CD4-positive, alpha-beta T cell treated with Interleukin-10 for 1 hour (primary cell): ENCODE data around the gene SAMD4B.
"Not testable (repeated sequence)": the region's sequence is repeated elsewhere in the genome, so short reads cannot be mapped to it uniquely, and the experiment has no call there.

Experiments
- DNase-seq: peaks from one replicate; pipeline ENCODE4 v3.0.0-alpha.2; 2020

SAMD4B gene

DNA sequence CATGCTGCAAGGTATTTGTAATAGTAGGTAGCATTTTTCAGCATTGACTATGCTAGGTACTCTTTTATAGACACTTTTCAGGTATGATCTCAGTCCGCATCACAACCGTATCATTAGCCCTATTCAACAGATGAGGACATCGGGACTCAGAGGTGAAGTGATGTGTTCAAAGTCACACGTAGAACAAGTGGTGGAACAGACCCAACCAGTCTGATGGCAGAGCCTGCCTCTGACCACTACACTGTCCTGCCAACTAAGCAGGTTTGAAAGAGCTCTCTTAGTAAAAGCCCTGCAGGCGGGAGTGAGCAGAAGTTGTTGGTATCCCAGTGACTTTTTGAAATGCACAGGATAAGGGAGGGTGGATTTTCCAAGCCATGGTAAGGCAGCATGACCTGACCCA is 28.5 kb downstream of the SAMD4B start:
- DNase-seq = no peak

- no peak for DNase-seq
Observed at GRCh38 chr19:39372047-39372802, 30.0 kb downstream of the SAMD4B start.

DNA sequence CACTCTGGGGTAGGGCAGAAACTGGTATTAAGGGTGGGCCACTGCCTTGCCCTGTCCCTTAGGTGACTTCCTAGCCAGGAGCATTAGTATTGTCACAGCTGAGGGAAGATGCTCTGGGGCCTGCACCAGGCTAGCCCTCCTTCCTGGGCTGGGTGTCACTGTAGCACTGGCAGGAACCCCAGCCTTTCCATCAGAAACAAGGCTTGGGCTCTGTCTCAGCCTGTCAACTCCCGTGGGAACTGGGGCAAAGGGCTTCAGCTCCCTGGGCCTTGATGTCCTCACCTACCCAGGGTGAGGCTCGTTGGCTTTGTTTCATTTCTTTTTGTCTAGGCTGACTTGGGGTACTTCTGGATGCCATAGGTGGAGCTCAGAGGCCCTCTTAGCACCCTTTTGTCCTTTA is 30.7 kb downstream of the SAMD4B start:
- no peak for DNase-seq

GRCh38 chr19:39375929-39376328 is 33.7 kb downstream of the SAMD4B start:
- no peak for DNase-seq

DNA sequence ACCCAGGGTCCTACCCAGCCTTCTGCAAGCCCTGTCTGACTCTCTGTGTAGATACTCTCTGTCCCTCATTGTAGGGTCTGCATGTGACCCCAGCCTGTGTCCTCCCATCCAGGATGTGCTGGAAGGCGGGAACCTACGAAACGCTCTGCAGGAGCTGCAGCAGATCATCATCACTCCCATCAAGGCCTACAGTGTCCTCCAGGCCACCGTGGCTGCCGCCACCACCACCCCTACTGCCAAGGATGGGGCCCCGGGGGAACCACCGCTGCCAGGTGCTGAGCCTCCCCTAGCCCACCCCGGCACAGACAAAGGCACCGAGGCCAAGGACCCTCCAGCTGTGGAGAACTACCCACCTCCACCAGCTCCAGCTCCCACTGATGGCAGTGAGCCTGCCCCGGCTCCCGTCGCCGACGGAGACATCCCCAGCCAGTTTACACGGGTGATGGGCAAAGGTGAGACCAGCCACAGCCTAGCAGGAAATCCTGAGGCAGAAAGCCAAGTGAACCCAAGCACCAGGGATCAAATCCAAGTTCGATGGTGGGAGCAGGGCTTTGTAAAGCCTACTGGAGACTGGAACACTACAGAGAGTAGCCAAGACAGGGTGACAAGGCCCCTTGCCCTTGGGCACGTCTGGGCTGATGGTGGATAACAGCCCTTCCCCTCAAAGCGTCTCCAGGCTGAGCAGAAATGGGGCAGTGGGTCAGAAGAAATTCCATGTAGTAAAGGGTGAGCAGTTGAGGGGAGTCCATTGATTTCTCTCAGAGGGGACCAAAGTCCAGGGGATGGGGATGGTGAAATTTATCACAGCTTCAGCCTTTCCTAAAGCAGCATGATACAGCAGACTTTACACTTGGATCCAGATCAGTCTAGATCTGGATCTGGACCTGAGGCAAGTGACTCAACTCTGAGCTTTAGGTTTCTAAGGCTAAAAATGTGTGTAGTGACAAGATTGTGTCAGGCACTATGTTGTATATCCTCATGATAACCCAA is 35.4 kb downstream of the SAMD4B start:
- DNase-seq = no peak

GRCh38 chr19:39379366-39379765 is 37.1 kb downstream of the SAMD4B start:
- DNase-seq = not testable (repeated sequence)

DNA sequence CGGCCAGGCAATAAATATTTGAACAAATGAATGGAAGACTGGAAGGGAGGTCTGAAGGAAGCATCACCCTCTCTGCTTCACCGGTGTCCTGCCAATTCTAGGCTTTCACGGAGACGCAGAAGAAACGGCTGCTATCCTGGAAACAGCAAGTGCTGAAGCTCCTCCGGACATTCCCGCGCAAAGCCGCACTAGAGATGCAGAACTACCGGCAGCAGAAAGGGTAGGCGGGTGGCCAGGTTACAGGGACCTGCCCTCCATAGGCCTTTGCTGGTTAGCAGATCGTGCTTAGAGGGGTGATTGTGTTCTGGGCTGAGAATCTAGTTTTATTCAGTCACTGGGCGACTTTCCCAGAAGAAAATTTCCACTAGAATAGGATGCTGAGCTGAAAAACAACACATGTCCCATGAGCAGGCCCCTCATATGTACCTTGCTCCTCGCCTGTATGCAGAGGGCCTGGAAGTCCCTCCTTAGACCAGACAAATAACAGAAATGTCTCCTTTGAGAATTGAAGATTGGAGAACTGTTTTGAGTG is 37.7 kb downstream of the SAMD4B start:
- DNase-seq = no peak

DNA sequence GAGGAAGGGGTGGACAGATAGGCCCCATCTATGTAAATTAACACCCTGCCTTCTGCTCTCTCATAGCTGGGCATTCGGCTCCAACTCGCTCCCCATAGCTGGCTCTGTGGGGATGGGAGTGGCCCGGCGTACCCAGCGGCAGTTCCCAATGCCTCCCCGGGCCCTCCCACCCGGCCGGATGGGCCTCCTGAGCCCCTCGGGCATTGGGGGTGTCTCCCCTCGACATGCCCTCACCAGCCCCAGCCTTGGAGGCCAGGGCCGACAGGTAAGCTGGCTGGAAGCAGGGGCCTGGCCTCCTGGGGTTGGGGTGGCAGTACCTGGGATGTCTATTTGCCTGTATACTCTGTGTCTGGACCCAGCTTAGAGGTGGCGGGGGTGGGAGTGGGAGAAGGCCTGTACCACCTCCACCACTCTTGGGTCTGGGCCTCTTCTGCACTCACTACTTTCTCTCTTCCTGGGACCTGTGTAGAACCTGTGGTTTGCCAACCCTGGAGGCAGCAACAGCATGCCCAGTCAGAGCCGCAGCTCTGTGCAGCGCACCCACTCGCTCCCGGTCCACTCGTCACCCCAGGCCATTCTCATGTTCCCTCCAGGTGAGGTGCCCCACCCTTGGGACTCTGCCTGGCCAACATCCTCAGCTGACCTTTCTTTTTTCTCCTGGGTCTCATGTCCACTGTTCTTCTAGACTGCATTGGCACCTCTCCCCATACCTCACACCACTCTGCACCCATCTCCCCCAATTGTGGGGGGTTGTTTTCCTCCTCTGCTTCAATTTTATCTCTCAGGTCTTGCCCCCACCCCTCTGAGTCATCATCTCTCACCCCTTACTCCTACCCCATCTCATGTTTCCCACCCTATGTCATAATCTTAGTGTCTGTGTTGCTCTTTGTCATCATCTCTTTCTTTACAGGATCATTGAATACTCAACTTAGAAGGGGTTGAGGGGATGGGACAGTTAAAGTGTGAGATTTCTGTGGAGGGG is 38.6 kb downstream of the SAMD4B start:
- no peak for DNase-seq

DNA sequence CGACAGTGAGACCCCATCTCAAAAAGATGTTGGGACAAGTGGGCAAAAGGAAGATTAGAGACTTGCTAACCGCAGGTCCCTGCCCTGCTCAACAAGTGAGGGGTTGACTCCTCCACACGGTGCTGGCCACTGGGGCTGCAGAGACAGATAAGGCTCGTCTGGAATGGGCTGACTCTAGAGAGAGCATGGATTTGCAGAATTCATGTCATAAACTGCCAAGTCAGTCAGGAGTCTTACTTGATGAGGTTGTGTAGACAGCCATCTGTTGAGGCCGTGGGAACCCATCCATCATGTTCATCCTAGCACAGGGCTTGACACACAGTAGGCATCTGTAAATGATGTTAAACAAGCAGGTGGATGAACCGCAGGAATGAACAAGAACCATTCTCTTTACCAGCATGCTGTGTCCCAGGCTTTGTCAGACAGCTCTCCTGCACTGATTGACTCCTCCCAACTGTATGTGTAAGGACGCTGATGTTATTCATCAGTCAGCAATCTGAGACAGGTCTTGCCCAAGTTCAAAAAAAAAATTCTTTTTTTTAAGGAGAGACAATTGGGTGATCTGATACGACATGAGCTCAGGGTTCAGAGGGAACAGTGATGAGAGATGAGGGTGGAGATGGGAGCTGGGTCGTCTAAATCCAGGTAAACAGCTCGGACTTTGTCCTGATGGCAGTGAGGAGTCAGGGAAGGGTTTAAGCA is 39.8 kb downstream of the SAMD4B start:
- DNase-seq = no peak

DNA sequence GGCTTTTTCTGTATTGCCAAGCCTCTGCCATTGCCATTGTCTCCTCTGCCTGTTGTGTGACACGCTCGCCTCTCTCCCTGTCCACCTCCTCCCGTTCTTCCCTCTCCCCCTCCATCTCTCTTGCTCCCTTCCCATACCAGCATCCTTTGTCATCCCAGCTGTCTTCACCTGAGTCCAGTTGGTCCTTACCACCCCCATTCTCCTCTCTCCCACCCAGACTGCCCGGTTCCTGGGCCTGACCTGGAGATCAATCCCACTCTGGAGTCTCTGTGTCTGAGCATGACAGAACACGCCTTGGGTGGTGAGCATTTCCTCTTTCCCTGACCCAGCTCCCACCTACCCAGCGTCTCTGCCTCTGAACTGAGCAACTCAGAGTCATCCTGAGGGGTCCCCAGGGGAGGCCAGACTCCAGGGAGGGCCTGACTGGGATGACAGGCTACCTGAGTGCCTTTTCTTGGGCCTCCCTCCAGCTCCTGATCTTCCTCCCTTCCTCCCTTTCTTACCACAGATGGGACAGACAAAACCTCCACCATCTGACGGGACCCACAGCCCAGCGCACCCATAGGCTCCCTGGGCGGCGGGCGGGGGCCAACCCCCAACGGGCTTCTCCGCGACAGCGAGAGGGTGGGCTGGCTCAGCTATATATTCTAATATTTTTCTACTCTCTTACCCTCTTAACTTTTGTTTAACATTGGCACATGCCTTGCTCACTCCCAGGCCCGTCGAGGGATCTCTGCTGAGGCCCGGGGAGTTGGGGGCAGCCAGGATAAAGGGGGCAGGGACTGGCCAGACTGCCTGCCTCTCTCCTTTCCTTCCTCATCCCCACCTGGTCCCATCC is 41.0 kb downstream of the SAMD4B start:
- no peak for DNase-seq

GRCh38 chr19:39384839-39385568 is 42.8 kb downstream of the SAMD4B start:
- DNase-seq = no peak

GRCh38 chr19:39385629-39386411 is 43.6 kb downstream of the SAMD4B start:
- no peak for DNase-seq

- no peak for DNase-seq
Observed at GRCh38 chr19:39386557-39386956, 44.3 kb downstream of the SAMD4B start.

DNA sequence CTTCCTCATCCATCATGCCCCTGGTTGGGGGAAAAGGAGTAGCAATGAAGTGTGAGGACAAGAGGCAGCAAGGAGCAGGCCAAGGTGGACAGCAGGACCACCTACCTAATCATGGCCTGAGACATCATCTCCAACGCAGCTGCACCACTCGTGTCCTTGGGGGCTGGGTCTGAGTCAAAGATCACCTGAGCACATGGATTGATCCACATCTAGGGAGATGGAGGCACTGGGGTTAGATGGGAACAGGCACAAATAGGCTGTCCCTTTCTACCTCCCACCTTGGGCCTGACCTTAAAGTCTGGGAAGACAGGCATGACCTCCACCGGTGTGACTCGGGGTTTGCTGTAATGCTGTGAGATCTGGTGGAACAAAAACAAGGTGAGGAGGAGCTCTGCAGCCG is 46.4 kb downstream of the SAMD4B start:
- no peak for DNase-seq

- no peak for DNase-seq
Observed at GRCh38 chr19:39389631-39390414, 47.6 kb downstream of the SAMD4B start.

GRCh38 chr19:39390451-39390750 is 48.2 kb downstream of the SAMD4B start:
- peak; percentile 88 for DNase-seq

DNA sequence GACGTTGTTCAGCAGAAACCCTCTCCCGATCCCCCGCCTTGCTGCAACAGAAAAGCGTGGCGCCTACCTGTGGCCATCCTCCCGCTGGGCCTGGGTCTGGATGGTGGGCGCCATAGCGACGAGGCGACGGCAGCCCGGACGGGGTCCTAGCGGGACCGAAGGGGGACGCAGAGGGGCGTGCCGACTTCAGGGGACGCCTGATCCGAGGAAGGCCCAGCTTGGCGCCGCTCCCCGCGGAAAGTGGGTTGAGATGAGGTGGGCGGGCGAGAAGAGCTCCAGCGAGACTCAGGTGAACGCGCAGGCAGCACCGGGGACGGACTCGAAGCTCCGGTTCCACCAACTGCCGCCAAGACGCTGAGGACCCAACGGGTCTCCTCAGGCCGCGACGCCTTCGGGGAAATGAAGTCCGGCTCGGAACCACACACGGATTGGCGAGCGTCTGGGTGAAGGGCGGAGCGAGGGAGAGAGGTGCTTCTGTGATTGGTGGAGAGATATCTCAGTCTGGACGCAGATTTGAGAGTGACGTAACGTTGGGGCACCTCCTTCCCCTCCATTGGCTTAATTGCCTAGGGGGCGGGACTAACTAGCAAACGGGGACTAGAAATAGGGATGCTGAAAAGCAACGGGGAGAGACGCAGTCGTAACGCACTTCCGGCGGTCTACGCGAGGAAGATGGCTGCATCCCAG is 48.7 kb downstream of the SAMD4B start, which contains the start of the genes MED29 and PAF1:
TSS of gene MED29 (plus strand) at position 628 of the 687 bp plus-strand sequence. CDS start at position 673, 45 bp downstream.
TSS of gene PAF1 (minus strand) at position 356 of the 687 bp plus-strand sequence. CDS start at position 114, 242 bp downstream.
- DNase-seq = peak; percentile 100
